Stimulated activated CD4-positive, alpha-beta T cell treated with anti-CD3 and anti-CD28 coated beads, Interleukin-12 subunit alpha, Interleukin-12 subunit beta, amount 100 ng/mL, for 4 hours (primary cell): ENCODE measurements around the gene DBNL.
"Not testable (repeated sequence)": the region's sequence is repeated elsewhere in the genome, so short reads cannot be mapped to it uniquely, and the experiment has no call there.

Experiments used
- DNase-seq: peaks from one replicate; pipeline ENCODE4 v3.0.0-alpha.2; 2020

Gene DBNL

DNA sequence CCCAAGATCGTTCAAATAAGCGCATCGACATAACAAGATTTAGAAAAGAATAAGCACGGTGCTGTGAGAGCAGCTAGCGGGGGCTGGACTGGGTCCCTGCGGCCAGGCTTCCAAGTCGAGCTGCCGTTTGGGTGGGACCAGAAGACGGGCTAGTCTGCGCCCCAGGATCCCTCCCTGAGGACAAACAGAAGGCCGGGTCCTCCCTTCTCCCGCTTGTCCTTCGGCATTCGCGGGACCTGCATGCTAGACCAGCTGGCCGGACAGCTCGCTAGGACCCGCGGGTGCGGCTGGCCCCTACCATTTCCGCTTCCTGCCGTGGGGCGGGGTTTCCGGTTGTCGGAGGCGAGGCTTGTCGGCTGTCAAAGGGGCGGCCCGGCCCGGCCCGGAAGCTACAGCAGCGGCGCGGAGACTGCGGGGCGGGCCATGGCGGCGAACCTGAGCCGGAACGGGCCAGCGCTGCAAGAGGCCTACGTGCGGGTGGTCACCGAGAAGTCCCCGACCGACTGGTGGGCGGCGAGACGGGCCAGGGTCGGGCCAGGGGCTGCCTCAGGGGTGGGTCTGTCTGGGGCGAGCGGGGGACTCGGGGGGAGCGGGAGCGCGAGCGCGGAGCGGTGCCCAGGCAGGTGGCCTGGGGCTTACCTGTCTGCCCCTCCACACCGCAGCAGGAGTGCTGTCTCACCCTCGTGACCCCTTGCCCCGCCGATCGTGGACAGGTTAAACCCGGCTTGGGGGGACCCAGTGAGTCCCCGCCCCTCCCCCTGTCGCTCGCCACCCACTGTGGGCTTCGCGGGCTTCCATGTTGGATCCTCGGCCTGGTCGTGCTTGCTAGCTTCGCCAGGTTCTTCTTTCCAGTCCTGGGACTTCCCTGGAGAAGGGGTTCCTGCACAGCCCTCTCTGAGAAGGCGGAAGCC, at the start of gene DBNL:
TSS of gene DBNL (plus strand) at position 388 of the 911 bp plus-strand sequence. CDS start at position 424, 36 bp downstream.
- DNase-seq: peak; percentile 89

DNA sequence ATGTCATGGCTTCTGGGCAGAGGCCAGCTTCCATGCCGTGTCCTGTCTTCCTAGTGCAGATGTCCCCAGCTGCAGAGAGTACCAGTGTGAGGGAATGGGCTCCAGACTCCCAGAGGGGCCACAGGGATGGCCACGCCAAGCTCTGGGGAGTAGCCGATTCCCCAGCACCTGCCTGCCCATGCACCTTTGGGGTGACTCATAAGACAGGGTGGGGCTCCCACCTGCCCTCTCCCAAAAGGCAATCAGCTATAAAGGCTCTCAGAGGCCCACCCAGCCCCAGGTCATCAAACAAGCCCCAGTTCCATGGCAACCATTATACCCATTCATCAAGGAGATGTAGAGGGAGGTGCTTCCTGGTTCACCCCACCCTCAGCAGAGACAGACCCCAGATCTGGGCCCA, 47.0 kb upstream of the DBNL start, which contains the start of gene SPDYE1:
TSS of gene SPDYE1 (plus strand) at position 366 of the 400 bp plus-strand sequence. CDS start 2,053 bp downstream, outside the sequence.
- not testable (repeated sequence) for DNase-seq

DNA sequence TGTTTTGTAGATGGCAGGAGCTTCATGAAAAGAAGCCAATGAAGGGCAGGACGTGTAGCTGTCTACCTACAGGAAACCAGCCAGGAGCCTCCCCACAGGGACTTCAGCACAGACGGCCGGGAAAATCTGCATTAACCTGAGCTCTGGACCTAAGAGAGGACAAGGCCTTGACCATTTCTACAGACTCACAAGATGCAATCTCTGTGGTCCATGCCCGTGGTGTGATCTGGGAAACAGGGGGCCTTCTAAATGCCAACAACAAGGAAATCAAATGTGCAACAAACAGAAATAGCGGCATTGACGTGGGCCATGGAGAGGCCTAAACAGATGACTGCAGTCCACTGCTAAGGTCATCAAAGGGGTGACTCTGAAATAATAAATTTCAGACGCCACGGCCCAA, 32.4 kb upstream of the DBNL start:
- DNase-seq: not testable (repeated sequence)

DNA sequence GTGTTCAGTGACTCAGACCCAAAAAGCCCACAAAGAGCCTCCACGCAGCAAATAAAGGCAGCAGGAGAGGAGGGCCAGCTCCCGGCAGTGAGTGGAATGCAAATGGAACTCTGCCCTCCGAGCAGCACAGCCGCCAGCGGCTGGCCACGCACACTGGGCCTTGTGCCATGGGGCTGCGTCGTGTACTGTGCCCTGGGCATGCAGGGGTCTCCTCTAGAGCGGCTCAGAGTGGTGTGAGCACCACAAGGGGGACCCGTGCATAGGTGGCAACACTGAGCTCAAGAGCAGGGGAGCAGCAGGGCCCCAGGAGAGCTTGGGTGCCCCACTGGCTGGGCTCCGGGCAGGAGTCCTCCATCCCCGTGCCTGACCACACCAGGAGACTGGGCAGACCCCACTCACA, 29.4 kb upstream of the DBNL start:
- DNase-seq: not testable (repeated sequence)

DNA sequence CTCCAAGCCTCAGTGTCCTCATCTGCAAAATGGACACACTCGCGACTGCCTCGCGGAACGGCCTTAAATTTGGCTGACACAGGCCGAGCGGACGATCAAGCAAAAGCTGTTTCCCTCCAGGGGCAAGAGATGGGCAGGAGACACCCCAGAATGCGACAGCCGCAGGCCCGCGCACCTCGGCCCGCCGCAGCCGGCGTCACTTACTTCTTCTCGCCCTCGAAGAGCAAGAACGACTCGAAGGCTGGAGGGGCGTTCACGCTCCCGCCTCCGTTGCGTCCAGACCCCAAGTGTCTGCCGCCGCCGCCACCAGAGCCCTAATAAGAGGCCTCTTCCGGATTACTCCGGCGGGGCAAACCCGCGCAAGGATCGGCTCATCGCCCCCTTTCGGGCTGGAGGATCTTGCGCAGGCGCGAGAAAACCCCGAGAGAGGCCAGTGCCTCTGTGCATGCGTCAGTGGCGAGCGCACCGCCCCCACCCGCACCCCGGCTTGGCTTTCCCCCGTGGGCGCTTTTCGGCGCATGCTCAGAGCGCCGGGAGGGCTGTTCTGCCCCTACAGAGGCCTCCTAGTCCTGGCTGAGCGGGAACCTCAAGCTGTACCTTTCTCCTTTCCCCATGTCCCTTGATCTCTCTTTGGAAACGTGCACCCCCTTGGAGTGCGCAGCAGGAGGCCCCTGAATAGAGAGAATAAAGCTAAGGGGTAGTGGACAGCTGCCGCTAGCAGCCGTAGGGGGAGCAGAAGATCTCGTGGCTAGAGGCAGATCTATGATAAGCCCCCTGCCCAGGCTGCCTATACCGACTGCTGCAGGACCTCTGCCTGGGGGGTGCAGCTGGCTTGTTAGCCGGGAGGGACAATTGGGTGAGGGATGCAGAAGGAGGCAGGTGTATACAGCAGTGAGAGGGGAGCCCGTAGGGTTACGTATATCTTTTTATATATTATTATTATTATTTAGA, 25.4 kb upstream of the DBNL start:
- peak; percentile 99 for DNase-seq

DNA sequence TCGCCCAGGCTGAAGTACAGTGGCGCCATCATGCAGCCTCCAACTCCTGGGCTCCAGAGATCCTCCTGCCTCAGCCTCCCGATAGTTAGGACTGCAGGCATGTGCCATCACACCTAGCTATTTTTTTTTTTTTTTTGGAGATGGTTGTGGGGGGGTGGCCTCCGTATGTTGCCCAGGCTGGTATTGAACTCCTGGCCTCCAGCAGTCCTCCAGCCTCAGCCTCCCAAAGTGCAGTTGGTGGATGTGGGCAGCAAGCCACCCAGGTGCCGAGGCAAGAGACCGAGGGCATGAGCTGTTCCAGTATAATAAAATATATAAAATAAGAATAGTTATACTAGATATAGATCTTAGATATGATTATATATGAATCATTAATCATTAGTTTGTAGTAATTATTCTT, 24.7 kb upstream of the DBNL start:
- not testable (repeated sequence) for DNase-seq

DNA sequence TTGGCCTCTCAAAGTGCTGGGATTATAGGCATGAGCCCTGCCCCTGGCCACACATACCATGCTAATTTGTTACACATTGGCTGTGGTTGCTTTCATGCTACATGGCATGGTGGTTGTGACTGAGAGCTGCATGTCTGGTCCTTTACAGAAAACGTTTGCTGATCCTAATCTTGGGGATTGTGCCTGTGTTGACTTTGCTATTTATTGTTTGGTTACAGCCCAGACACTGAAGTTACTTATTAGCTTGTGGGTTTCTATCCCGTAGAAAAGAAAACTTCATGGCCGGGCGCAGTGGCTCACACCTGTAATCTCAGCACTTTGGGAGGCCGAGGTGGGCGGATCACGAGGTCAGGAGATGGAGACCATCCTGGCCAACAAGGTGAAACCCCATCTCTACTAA, 22.4 kb upstream of the DBNL start:
- DNase-seq: not testable (repeated sequence)

DNA sequence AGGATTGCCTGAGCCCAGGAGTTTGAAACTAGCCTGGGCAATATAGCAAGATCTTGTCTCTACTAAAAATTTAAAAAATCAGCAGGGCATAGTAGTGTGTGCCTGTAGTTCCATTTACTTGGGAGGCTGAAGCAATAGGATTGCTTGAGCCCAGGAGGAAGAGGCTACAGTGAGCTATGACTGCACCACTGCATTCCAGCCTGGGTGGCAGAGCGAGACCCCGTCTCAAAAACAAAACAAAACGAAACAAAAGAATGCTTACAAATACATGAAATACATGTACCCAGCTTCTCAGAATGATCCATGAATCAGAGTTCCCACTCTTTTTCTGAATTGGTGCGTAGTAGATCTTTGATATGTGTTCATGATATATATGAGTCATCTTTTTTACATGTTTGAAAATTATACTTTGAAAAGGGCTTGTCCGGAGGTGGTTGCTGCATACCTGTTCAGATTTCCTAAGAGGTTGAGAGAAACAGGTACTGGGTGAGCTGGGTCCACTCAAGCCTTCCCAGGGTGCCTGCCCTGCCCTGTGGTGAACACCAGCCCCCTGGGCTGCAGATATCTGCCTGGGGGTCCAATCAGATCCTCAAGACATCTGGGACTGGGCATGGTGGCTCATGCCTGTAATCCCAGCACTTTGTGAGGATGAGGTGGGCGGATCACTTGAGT, 21.6 kb upstream of the DBNL start:
- DNase-seq: not testable (repeated sequence)

DNA sequence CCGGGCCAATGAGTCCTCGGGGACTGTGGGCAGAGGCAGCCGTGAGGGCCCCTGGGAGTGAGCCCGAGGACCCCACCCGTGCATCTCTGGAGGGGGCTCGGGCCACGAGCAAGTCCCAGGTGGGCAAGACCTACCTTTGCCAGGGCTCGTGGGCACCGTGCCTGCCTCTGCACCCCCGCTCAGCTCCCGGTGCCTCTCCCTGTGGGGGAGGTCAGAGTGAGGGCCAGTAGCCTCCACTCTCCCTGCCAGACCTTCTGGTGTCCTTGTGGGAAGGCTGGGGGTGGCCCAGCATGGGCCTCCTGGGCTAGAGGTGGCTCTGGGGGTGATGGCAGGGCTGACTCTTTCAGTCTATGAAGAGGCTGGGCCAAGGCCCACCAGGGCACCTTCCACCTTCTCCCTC, 15.1 kb upstream of the DBNL start:
- not testable (repeated sequence) for DNase-seq

DNA sequence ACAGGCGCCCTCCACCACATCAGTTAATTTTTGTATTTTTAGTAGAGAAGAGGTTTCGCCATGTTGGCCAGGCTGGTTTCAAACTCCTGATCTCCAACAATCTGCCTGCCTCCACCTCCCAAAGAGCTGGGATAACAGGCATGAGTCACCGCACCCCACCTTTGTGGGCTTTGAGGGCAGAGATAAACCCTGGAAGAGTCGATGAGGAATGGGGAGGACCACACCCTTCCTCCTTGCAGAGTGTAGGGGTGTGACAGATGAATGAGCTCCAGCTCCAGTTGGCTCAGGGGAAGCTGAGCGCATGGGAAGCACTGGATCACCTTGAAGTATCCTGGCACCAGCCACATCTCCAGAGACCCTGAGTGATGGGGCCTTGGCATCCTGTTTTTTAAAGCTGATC, 14.5 kb upstream of the DBNL start:
- DNase-seq: not testable (repeated sequence)

DNA sequence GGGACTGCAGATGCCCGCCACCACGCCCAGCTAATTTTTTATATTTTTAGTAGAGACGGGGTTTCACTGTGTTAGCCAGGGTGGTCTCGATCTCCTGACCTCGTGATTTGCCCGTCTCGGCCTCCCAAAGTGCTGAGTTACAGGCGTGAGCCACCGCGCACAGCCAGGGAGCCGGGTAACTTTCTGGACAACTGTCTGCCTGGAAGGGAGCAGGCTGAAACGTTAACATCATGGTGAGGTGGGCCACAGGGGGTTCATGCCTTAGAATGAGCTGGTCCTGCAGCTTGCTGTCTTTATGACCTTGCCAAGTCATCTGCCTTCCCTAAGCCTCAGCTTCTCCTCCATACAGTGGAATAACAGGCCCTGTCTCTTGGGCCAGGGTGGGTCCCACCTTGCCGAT, 13.2 kb upstream of the DBNL start:
- DNase-seq: not testable (repeated sequence)

DNA sequence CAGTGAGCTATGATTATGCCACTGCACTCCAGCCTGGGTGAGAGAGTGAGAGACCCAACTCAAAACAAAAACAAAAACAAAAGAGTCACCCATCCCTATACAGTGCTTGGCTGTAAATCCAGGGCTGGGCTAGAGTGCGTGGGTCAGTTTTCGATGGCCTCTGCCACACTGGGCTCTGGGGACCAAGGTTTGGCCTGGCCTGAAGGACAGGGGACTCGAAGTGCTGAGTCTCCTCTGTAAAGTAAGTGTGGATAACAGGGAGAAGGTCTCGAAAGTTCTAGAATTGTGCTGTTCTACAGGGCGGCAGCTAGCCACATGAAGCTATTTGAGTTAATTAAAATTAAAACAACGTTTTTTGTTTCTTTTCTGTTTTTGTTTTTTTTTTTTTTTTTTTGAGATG, 12.5 kb upstream of the DBNL start:
- not testable (repeated sequence) for DNase-seq

DNA sequence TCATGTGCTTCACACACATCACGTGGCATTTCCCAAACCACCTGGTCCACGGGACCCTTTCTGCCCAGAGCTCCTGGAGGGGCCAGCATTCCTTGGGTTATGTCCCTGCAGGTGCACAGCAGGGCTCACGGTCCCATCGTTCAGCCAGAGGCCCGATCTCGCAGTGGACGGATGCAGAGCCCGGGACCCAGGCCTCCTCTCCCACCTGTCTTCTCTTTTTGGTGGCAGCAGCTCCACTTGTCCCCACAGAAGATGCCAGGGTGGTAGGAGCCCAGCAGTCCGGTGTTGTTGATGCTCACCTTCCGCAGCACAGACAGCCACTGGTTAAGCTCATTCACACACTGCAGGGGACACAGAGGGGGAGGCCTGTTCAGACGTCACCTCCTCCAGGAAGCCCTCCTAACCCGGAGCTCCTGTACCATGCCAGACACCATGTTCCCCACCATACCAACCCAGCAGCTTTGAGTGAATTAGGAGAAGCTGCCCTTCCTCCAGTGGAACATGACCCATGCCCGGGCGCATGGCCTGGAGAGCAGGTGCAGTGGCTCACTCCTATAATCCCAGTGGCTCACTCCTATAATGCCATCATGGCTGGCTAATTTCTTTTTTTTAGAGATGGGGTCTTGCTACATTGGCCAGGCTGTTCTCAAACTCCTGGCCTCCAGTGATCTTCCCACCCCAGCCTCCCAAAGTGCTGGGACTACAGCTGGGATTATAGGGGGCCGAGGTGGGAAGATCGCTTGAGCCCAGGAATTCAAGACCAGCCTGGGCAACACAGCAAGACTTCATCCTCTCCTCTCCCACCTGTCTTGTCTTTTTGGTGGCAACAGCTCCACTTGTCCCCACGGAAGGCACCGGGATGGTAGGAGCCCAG, 10.3 kb upstream of the DBNL start:
- DNase-seq: not testable (repeated sequence)

DNA sequence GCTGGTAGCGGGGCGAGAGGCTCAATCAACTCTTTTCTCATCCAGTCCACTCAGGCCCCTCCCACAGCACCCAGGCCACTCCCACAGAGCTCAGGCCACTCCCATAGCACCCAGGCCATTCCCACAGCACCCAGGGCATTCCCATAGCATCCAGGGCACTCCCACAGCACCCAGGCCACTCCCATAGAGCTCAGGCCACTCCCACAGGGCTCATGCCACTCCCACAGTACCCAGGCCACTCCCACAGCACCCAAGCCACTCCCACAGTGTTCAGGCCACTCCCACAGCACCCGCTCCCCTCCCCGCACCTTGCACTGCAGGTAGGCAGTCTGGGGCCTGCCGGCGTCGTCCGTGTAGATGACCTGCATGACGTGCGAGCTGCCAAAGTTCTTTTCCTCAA, 8.1 kb upstream of the DBNL start:
- peak; percentile 28 for DNase-seq

DNA sequence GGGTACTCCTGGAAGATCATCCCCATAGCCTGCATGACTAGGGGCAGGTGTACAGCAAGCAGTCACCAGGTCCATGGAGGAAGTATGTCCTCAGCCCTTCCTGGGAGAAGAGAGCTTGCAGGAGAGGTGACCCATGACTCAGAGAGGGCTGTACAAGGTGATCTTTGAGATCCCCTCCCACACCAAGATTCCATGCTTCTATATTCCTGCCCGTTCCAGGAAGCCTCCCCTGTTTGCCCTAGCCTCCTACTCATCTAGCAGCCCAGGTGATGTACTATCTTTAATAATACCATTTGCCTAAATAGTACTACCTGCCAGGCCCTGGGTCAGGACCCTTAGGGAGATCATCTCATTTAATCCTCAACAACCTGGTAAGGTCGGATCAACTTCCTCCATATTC, 6.6 kb upstream of the DBNL start:
- DNase-seq: not testable (repeated sequence)

DNA sequence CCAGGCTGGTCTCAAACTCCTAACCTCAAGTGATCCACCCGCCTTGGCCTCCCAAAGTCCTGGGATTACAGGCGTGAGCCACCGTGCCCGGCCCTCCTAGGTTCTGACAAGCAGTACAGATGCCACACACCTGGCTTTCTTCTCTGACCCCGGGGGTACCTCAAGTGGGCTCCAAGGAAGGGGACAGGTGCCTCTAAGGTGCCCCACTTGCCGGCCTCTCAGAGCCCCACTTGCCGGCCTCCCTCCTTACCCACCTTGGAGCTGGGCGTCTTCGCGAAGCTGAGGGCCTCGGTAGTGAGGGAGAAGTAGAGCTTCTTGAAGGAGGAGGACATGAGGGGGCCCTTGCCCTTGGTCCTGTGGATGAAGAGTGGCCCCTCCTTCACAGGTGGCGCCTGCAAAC, 5.9 kb upstream of the DBNL start:
- not testable (repeated sequence) for DNase-seq

DNA sequence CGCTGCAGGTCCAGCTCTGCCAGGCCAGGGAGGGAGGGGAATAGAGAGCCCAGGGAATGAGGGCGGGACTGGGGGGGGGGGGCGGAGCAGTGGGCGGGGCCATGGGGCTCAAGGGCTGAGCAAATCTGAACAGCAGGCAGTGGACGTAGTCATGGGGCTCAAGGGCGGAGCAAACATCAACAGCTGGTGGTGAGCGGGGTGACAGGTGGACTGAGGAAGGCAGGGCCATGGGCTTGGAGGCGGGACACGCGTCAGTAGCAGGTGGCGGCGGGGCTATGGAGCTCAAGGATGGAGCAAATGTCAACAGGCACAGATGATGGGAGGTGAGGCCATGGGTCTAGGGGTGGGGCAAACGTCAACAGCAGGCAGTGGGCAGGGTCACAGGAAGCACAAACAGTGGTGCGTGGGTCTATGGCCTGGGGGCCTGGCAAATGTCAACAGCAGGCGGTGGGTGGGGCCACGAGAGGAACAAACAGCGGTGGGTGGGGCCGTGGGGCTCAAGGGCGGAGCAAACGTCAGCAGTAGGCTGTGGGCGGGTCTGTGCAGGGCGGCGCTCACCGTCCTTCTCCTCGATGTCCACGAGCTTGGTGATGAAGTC, 5.4 kb upstream of the DBNL start:
- DNase-seq: peak; percentile 61

DNA sequence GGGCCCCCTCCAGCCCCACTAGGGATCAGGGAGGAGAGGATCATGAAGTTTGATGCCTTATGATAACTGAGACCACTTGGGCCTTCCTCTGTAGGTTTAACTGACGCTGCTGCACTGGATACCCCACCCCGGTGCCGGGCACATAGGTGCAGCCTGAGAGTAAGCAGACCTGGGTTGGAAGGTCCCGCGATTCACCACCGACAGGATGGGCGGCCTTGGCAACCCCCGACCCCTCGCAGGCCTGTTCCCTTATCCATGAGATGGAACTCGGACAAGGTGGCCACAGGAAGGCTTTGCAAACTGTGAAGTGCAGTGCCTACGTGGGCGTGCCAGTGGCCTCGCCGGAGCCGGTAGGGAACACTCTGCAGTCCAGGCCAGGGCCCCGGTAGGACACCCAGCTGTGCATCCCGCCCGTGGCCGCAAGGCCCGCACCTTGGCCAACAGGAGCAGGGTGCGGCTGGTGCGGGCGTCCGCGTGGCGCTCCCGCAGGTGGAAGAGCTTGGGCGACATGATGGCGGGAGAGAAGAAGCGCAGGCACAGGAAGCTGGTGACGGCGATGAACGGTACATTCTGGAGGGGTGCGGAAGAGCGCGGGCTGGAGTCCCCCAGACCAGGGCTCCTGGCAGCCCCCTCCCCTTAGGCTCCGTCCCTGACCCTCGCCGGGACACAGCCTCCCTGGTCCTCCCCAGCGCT, 4.6 kb upstream of the DBNL start:
- not testable (repeated sequence) for DNase-seq

DNA sequence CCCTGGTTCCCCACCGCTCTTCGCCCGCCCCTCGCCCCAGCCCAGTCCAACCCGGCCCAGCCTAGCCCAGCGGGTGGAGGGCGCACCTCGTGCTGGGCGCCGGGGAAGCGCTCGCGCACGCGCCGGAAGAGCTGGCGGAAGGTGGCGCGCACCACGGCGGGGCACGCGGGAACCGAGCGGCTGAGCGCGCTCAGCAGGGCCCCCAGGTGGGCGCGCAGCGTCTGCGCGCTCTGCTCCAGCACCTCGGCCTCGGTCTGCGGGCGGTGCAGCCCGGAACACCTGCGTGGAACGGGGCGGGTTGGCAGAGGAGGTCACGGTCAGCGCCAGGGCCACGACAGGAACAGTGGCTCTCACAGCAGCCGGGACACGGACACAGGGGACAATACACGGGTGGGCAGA, 4.0 kb upstream of the DBNL start:
- DNase-seq: peak; percentile 58

DNA sequence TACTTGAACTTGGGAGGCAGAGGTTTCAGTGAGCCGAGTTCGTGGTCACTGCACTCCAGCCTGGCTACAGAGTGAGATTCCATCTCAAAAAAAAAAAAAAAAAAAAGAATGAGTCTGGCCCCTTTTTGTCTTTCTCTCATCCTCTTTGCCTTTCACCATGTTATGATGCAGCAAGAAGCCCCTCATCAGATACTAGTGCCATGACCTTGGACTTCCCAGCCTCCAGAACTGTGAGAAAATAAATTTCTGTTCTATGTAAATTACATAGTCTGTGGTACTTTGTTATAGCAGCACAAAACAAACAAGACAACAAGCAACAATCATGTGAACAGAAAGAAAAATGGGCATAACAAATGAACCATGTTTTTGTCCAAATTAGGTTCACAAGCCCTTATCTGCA, 2.3 kb upstream of the DBNL start:
- no peak for DNase-seq

DNA sequence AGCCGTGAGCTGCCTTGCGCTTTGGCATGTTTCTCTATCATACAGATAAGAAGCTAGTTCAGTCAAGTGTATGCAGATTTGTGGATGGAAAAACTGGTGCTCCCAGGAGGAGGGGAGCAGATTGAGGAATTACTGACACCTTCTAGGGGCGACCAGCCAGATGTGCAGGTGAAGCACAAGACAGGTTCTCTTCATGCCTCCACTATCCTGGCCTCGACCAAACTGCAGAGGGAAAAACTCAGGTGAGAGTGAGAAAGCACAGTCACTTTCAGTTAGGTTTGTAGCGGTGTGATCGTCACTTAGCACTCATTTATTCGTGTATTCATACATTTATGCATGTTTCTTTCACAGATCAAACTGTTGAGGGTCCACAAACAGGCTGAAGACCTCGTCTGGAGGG, 600 bp upstream of the DBNL start:
- no peak for DNase-seq
